GM12878 (cell line): Measurements from ENCODE around the gene FLVCR2. TPM values are rescaled to one million over a fixed set of nuclear protein-coding genes. Genes with fewer than 3 reads are reported as not detected.
A peak's percentile ranks its signal among the peaks of the same experiment; 100 is the strongest.

Experiments used
- ATAC-seq: fragments of 200-7000 bp; cut with Tn5 transposase; 3 replicates; pipeline ENCODE4 v1.9.1; 2020; ENCODE audit warnings: mild to moderate bottlenecking, moderate library complexity
- BruUV-seq: library from RNA; stranded (reverse); fragments of 400-500 nt; replicated peaks from 2 replicates; lab custom pipeline; 2021; lab: Mats Ljungman, UMichigan
- CTCF ChIA-PET: fragments of 300-600 bp; sonication (Branson Sonifier 250); formaldehyde crosslinking; extraction: SDS; loops from one replicate; lab custom pipeline; 2021; ENCODE audit warnings: inconsistent platforms; lab: Yijun Ruan, JAX
- POLR2A ChIA-PET: fragments of 350-600 bp; formaldehyde crosslinking; extraction: SDS; loops from one replicate; lab custom pipeline; 2021; ENCODE audit warnings: inconsistent platforms; lab: Charles Lee
- RAD21 ChIA-PET: fragments of 300-600 bp; sonication (Branson Sonifier 250); formaldehyde crosslinking; loops from one replicate; lab custom pipeline; 2023; ENCODE audit warnings: antibody characterized with exemption; ENCODE audit not compliant: unreplicated experiment; lab: Charles Lee
- SMC1A ChIA-PET: fragments of 300-600 bp; sonication (Branson Sonifier 250); formaldehyde crosslinking; loops from one replicate; lab custom pipeline; 2023; ENCODE audit not compliant: unreplicated experiment, uncharacterized antibody; lab: Charles Lee
- DNase-seq: peaks from one replicate; pipeline ENCODE4 v3.0.0-alpha.2; 2011; ENCODE audit warnings: low read depth, low spot score
- FAIRE-seq: peaks from 3 replicates; lab custom pipeline; 2011; peaks lifted over from hg19 to GRCh38; lab: Jason Lieb, UNC
- H2AFZ ChIP-seq: 2 replicates; pipeline ENCODE4 v1.6.0; 2011; ENCODE audit warnings: low read depth, low read length, control low read depth; ENCODE audit not compliant: control insufficient read depth
- H3K27ac ChIP-seq: 2 replicates; pipeline ENCODE4 v1.5.1; 2011; ENCODE audit warnings: control low read depth; ENCODE audit not compliant: control insufficient read depth, insufficient read depth
- H3K27me3 ChIP-seq, 2 experiments: replicated peaks in 1 of 2; 2 replicates each; pipeline versions ENCODE4 v1.6.0 to v1.6.1; 2011; ENCODE audit warnings: low read length in 1 of 2; ENCODE audit not compliant: control insufficient read depth in 2 of 2, insufficient read depth in 2 of 2
- H3K36me3 ChIP-seq, 2 experiments: 2 replicates each; pipeline ENCODE4 v1.5.1; 2011; ENCODE audit warnings: low read length in 1 of 2; ENCODE audit not compliant: control insufficient read depth in 2 of 2, insufficient read depth in 2 of 2
- H3K4me1 ChIP-seq: 2 replicates; pipeline ENCODE4 v1.6.1; 2011; ENCODE audit warnings: mild to moderate bottlenecking, low read length, moderate library complexity, mixed read lengths; ENCODE audit not compliant: control insufficient read depth, insufficient read depth
- H3K4me2 ChIP-seq: 2 replicates; pipeline ENCODE4 v1.6.0; 2011; ENCODE audit warnings: control low read depth; ENCODE audit not compliant: control insufficient read depth, insufficient read depth
- H3K4me3 ChIP-seq: fragments of 200-600 bp; sonication (generic); 2 replicates; pipeline ENCODE4 v1.5.1; 2016
- H3K79me2 ChIP-seq: 2 replicates; pipeline ENCODE4 v1.6.0; 2011; ENCODE audit warnings: low read length; ENCODE audit not compliant: control insufficient read depth, insufficient read depth
- H3K9ac ChIP-seq: 2 replicates; pipeline ENCODE4 v1.8.0; 2011; ENCODE audit warnings: low read length, control low read depth, mixed read lengths; ENCODE audit not compliant: control insufficient read depth, insufficient read depth
- H3K9me3 ChIP-seq: replicated peaks from 3 replicates; pipeline ENCODE4 v1.5.1; 2011; ENCODE audit warnings: mild to moderate bottlenecking, low read length; ENCODE audit not compliant: control insufficient read depth, insufficient read depth
- H4K20me1 ChIP-seq: 2 replicates; pipeline ENCODE4 v1.6.0; 2011; ENCODE audit not compliant: control insufficient read depth, insufficient read depth
- ATF3 ChIP-seq: IDR thresholded peaks from 2 replicates; pipeline ENCODE4 v1.6.1; 2011; ENCODE audit warnings: low read depth, mild to moderate bottlenecking, low read length, moderate library complexity, borderline replicate concordance; ENCODE audit errors: extremely low read depth
- BACH1 ChIP-seq: fragments of 450-650 bp; IDR thresholded peaks from 2 replicates; pipeline ENCODE4 v1.6.1; 2017; ENCODE audit warnings: mild to moderate bottlenecking, borderline replicate concordance
- E2F4 ChIP-seq: IDR thresholded peaks from 2 replicates; pipeline ENCODE4 v1.6.1; 2012; ENCODE audit warnings: low read depth, low read length, improper control_type of control experiment
- GABPA ChIP-seq: IDR thresholded peaks from 2 replicates; pipeline ENCODE4 v1.6.1; 2014; ENCODE audit warnings: antibody characterized with exemption, low read depth, mild to moderate bottlenecking, inconsistent platforms
- HDAC6 ChIP-seq: fragments of 200-600 bp; sonication (generic); IDR thresholded peaks from one replicate; pipeline ENCODE4 v1.8.0; 2017; ENCODE audit warnings: antibody characterized with exemption; ENCODE audit not compliant: unreplicated experiment
- IKZF2 ChIP-seq, 2 experiments: fragments of 450-650 bp; IDR thresholded peaks; 2 replicates each; pipeline ENCODE4 v1.6.1; 2017; ENCODE audit warnings: mild to moderate bottlenecking in 2 of 2, moderate library complexity in 2 of 2
- LARP7 ChIP-seq: fragments of 450-650 bp; IDR thresholded peaks from 2 replicates; pipeline ENCODE4 v1.6.1; 2017; ENCODE audit warnings: mild to moderate bottlenecking
- RELA ChIP-seq: fragments of 450-650 bp; IDR thresholded peaks from 2 replicates; pipeline ENCODE4 v1.8.0; 2014; ENCODE audit warnings: borderline replicate concordance; ENCODE audit not compliant: partially characterized antibody
- RELB ChIP-seq: fragments of 450-650 bp; IDR thresholded peaks from 2 replicates; pipeline ENCODE4 v1.6.1; 2017; ENCODE audit warnings: low read depth, mild to moderate bottlenecking, moderate library complexity
- RUNX3 ChIP-seq: IDR thresholded peaks from 2 replicates; pipeline ENCODE4 v1.6.1; 2012; ENCODE audit warnings: low read length, inconsistent platforms
- SMC3 ChIP-seq: IDR thresholded peaks from 2 replicates; pipeline ENCODE4 v1.6.1; 2011; ENCODE audit warnings: low read length, improper control_type of control experiment, borderline replicate concordance
- STAT3 ChIP-seq: IDR thresholded peaks from 2 replicates; pipeline ENCODE4 v1.6.1; 2011; ENCODE audit warnings: low read depth, low read length, improper control_type of control experiment
- SUZ12 ChIP-seq: fragments of 200-600 bp; sonication (generic); IDR thresholded peaks from one replicate; pipeline ENCODE4 v1.6.1; 2018; ENCODE audit warnings: antibody characterized with exemption, mild to moderate bottlenecking; ENCODE audit not compliant: unreplicated experiment
- TCF3 ChIP-seq: IDR thresholded peaks from 2 replicates; pipeline ENCODE4 v1.6.1; 2012; ENCODE audit warnings: low read depth, mild to moderate bottlenecking, low read length, borderline replicate concordance; ENCODE audit not compliant: insufficient read depth
- ZBED1 ChIP-seq: IDR thresholded peaks from 2 replicates; pipeline ENCODE4 v1.6.1; 2016; ENCODE audit warnings: borderline replicate concordance
- ZBTB4 ChIP-seq: fragments of 450-650 bp; formaldehyde crosslinking; IDR thresholded peaks from 2 replicates; pipeline ENCODE4 v1.4.0; 2022; ENCODE audit warnings: mild to moderate bottlenecking, moderate library complexity
- ZSCAN29 ChIP-seq: fragments of 450-650 bp; IDR thresholded peaks from 2 replicates; pipeline ENCODE4 v1.6.1; 2017; ENCODE audit warnings: mild to moderate bottlenecking, moderate library complexity
- ZZZ3 ChIP-seq: IDR thresholded peaks from 2 replicates; pipeline ENCODE4 v1.6.1; 2011; ENCODE audit warnings: low read depth; ENCODE audit not compliant: control insufficient read depth, insufficient read length
- WGBS: methylation state at CpG from one replicate; pipeline ENCODE4 v1.1.6; 2016; ENCODE audit warnings: low lambda C conversion rate; ENCODE audit not compliant: insufficient replicate concordance, insufficient coverage; ENCODE audit errors: missing lambda C conversion rate; 5-methylcytosine and 5-hydroxymethylcytosine counted together
- in situ Hi-C: fragments of 300-500 bp; cut with MboI; formaldehyde crosslinking; loops from 9 replicates; pipeline ENCODE4 v1.14.3; 2018; ENCODE audit warnings: mixed read lengths
- intact Hi-C: fragments of 100-400 bp; cut with micrococcal nuclease; formaldehyde crosslinking; loops from one replicate; pipeline ENCODE4 v1.14.2; 2022; ENCODE audit not compliant: unreplicated experiment
- polyA plus RNA-seq, 11 experiments: library from polyadenylated mRNA; depleted of rRNA in 4 of 11; unstranded in 6 of 11; stranded (reverse) in 5 of 11; fragments of >200 nt; fragmentation: Nextera tagmentation in 4 of 11; fragmentation: Illumina TruSeq in 1 of 11; extraction: Ambion mirVana in 4 of 11; extraction: Trizol in 1 of 11; gene quantifications; 1 replicate in 1 of 11; 2 replicates in 10 of 11; pipeline versions ENCODE4 v1.2.1 to v1.2.3, GENCODE V29; 2011 to 2016; ENCODE audit warnings: inconsistent platforms in 2 of 11, missing spikeins in 2 of 11, low read depth in 1 of 11
- total RNA-seq, 4 experiments: library from RNA; depleted of rRNA in 3 of 4; stranded (reverse); fragments of >200 nt in 3 of 4; fragmentation: Illumina TruSeq in 1 of 4; extraction: Trizol in 1 of 4; gene quantifications; 2 replicates each; pipeline versions ENCODE4 v1.2.1 to v1.2.3, GENCODE V29; 2013 to 2021

The FLVCR2 gene
- total and polyA plus RNA-seq, 10 of the 15 experiments (the other 5 are each of a cell fraction or from before 2014, with no cell fraction given) = 0.24 to 3.7 (median 1.6) TPM

- SMC1A ChIA-PET = interaction anchor here (0.6 to 12.4 kb wide), 22 partner anchors 9 to 530 kb away, joined by 3 to 375 read pairs (median 4); partner anchors contain the start of genes BATF and FLVCR2
- H3K4me1 ChIP-seq = no peaks in the 10 kb centered on the region
- peak overlapping the region; percentile 10; the same call in 1 of the 2 replicates for H2AFZ ChIP-seq
- no TSS peak for BruUV-seq
- peak; percentile 38 for DNase-seq
- WGBS = 2% methylated on average over 4 of the region's 4 CpGs
- H3K27ac ChIP-seq = no peak overlapping the region
- H3K9ac ChIP-seq = no peak overlapping the region
- H3K9me3 ChIP-seq = no peaks in the 10 kb centered on the region
- no peak overlapping the region for H3K4me2 ChIP-seq
- FAIRE-seq = peak; percentile 86
- H4K20me1 ChIP-seq = no peaks in the 10 kb centered on the region
- intact Hi-C loops (loop anchor here (1.0 to 10.0 kb wide), 3 partner anchors 77 to 519 kb away; no protein-coding TSS in a partner anchor), in situ Hi-C loops (loop anchor here (5.0 to 10.0 kb wide), 2 partner anchors 77 to 529 kb away; partner anchors contain the start of genes FLVCR2 and NEK9)
- H3K4me3 ChIP-seq = no peak overlapping the region
- peaks cover 5 to 30% of the 10 kb centered on the region in 2 experiments for H3K36me3 ChIP-seq
- H3K27me3 ChIP-seq = no peaks in the 10 kb centered on the region
- CTCF ChIA-PET = interaction anchor here (0.6 to 13.0 kb wide), 48 partner anchors 8 to 815 kb away, joined by 3 to 578 read pairs (median 5); partner anchors contain the start of genes BATF, FLVCR2 and TGFB3
- RAD21 ChIA-PET = interaction anchor here (0.8 to 13.7 kb wide), 19 partner anchors 9 to 352 kb away, joined by 3 to 320 read pairs (median 4); partner anchors contain the start of genes BATF and FLVCR2
- peak; percentile 98 for ATAC-seq
- peaks cover 6% of the 10 kb centered on the region for H3K79me2 ChIP-seq
- POLR2A ChIA-PET = interaction anchor here (0.7 to 1.9 kb wide), 5 partner anchors 30 to 651 kb away, joined by 3 to 12 read pairs (median 4); partner anchors contain the start of gene FLVCR2
- TF ChIP-seq SUZ12 (no peak), RELA (peak; percentile 27), RELB (no peak), ZSCAN29 (no peak), LARP7 (no peak), STAT3 (no peak), ATF3 (no peak), BACH1 (no peak), HDAC6 (no peak), GABPA (no peak), SMC3 (peak; percentile 84; the same call in 1 of the 2 replicates), ZBTB4 (CRISPR knock-in tag) (no peak), TCF3 (no peak), RUNX3 (no peak), ZBED1 (no peak), ZZZ3 (no peak), IKZF2 (IDR thresholded peaks at IDR 0.05) (no peak), E2F4 (no peak)
These were observed 75.8 kb downstream of the FLVCR2 start for GRCh38 chr14:75654127-75654732.
